Sigmoid colon (tissue), 7 donors: Measurements from ENCODE around the gene DYSF. TPM values are rescaled to one million over a fixed set of nuclear protein-coding genes. Genes with fewer than 3 reads are reported as not detected.

Experiments
- DNase-seq: peaks from one replicate; pipeline ENCODE4 v3.0.0-alpha.2; 2019
- H3K27ac ChIP-seq, 4 donors: fragments of 200-600 bp; sonication (generic); one replicate each; pipeline ENCODE4 v1.5.1; 2016 to 2019; ENCODE audit warnings: mild to moderate bottlenecking in 1 of 4
- H3K27me3 ChIP-seq, 3 donors: fragments of 200-600 bp; sonication (generic); one replicate each; pipeline ENCODE4 v1.5.1; 2019; ENCODE audit warnings: mild to moderate bottlenecking in 1 of 3
- H3K36me3 ChIP-seq, 4 donors: fragments of 200-600 bp; sonication (generic); one replicate each; pipeline ENCODE4 v1.5.1; 2016 to 2019
- H3K4me1 ChIP-seq, 4 donors: fragments of 200-600 bp; sonication (generic); one replicate each; pipeline ENCODE4 v1.5.1; 2017 to 2019
- H3K4me3 ChIP-seq, 4 donors: fragments of 200-600 bp; sonication (generic); one replicate each; pipeline ENCODE4 v1.5.1; 2017 to 2019; ENCODE audit warnings: mild to moderate bottlenecking in 2 of 4, moderate library complexity in 1 of 4
- H3K9me3 ChIP-seq, 4 donors: fragments of 200-600 bp in 3 of 4; sonication (generic) in 3 of 4; one replicate each; pipeline versions ENCODE4 v1.5.1 to v1.6.1; 2013 to 2019
- EP300 ChIP-seq, 4 donors: sonication (generic); formaldehyde crosslinking; IDR thresholded peaks; one replicate each; pipeline ENCODE4 v1.6.1; 2017; ENCODE audit warnings: antibody characterized with exemption in 4 of 4
- POLR2A ChIP-seq, 2 donors: fragments of 450-650 bp; IDR thresholded peaks; one replicate each; pipeline ENCODE4 v1.6.1; 2016; ENCODE audit warnings: antibody characterized with exemption in 2 of 2, mild to moderate bottlenecking in 2 of 2, moderate library complexity in 2 of 2
- POLR2AphosphoS5 ChIP-seq, 4 donors: sonication (generic); formaldehyde crosslinking; IDR thresholded peaks; one replicate each; pipeline ENCODE4 v1.6.1; 2017; ENCODE audit warnings: antibody characterized with exemption in 4 of 4
- WGBS, 2 donors: extraction: QIAGEN DNeasy Blood & Tissue Kit; methylation state at CpG; one replicate each; pipeline ENCODE4 v1.1.7; 2013; 5-methylcytosine and 5-hydroxymethylcytosine counted together
- intact Hi-C: fragments of 100-400 bp; cut with DNase I; formaldehyde crosslinking; loops from one replicate; pipeline ENCODE4 v1.15.1; 2023
- polyA plus RNA-seq, 3 donors: library from polyadenylated mRNA; stranded (reverse); fragments of 200-250 nt; gene quantifications; one replicate each; pipeline ENCODE4 v1.2.3, GENCODE V29; 2013
- total RNA-seq, 4 donors: library from RNA; depleted of rRNA; stranded (reverse); fragments of >200 nt; gene quantifications; one replicate each; pipeline ENCODE4 v1.1.0, GENCODE V29; 2016
- TF ChIP-seq, protein P1 (sequence below), 4 experiments: fragments of 450-650 bp in 3 of 4; fragments of 200-600 bp in 1 of 4; IDR thresholded peaks; one replicate each; pipeline ENCODE4 v1.5.1; 2016 to 2019; ENCODE audit warnings: antibody characterized with exemption in 4 of 4, mild to moderate bottlenecking in 3 of 4, moderate library complexity in 2 of 4
- donor health status: healthy with polysubstance abuse.
- donor health status: Bipolar disorder and iron deficiency.
- donor health status: healthy.

The DYSF gene
- total and polyA plus RNA-seq, 7 donors: 1.6 to 49.6 (median 12.5) TPM

DNA sequence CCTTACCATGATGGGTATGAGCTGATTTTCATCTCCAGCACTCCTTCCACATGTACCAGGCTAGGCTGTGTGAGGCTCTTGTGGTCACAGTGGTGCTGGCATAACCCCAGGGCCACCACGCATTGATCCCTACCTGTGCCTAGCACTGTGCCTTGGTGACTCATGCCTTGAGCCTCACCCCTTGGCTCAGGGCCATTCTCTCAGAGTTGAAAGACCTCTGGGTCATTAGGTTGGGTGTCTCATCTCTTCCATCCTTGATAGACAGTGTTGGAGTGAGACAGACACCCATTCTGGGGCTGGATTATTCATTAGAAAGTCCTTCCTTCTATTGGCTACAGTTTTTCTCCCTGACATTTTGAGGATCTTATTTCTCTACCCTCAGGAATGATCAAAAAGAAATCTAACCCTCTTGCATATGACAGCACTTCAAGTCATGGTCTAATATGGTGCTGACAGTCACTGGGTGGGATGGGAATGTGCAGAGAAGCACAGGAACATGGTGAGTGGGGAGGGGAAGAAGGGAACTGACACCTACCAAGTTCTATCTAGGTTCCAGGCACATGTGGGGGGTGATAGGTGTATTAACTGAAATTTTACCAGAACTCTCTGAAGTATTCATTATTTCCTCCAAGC is 41.3 kb downstream of the DYSF start:
- Histone ChIP-seq H3K9me3 (no peaks in the 10 kb centered on the region), H3K27ac (no peak overlapping the region), H3K27me3 (no peaks in the 10 kb centered on the region), H3K4me3 (no peak overlapping the region), H3K4me1 (peaks cover 0 to 7% (median 2%) of the 10 kb centered on the region in 4 donors), H3K36me3 (peaks cover 0 to 1% (median 0%) of the 10 kb centered on the region in 4 donors)
- 33 to 85% methylated on average over 1 of the region's 1 CpG for WGBS, 2 donors
- intact Hi-C loops: no loop called here
- DNase-seq: no peak
- TF ChIP-seq, protein P1, sequence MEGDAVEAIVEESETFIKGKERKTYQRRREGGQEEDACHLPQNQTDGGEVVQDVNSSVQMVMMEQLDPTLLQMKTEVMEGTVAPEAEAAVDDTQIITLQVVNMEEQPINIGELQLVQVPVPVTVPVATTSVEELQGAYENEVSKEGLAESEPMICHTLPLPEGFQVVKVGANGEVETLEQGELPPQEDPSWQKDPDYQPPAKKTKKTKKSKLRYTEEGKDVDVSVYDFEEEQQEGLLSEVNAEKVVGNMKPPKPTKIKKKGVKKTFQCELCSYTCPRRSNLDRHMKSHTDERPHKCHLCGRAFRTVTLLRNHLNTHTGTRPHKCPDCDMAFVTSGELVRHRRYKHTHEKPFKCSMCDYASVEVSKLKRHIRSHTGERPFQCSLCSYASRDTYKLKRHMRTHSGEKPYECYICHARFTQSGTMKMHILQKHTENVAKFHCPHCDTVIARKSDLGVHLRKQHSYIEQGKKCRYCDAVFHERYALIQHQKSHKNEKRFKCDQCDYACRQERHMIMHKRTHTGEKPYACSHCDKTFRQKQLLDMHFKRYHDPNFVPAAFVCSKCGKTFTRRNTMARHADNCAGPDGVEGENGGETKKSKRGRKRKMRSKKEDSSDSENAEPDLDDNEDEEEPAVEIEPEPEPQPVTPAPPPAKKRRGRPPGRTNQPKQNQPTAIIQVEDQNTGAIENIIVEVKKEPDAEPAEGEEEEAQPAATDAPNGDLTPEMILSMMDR (IDR thresholded peaks at IDR 0.05): no peak
- TF ChIP-seq EP300 (IDR thresholded peaks at IDR 0.05) (no peak), POLR2AphosphoS5 (IDR thresholded peaks at IDR 0.05) (no peak), POLR2A (IDR thresholded peaks at IDR 0.05) (no peak)

DNA sequence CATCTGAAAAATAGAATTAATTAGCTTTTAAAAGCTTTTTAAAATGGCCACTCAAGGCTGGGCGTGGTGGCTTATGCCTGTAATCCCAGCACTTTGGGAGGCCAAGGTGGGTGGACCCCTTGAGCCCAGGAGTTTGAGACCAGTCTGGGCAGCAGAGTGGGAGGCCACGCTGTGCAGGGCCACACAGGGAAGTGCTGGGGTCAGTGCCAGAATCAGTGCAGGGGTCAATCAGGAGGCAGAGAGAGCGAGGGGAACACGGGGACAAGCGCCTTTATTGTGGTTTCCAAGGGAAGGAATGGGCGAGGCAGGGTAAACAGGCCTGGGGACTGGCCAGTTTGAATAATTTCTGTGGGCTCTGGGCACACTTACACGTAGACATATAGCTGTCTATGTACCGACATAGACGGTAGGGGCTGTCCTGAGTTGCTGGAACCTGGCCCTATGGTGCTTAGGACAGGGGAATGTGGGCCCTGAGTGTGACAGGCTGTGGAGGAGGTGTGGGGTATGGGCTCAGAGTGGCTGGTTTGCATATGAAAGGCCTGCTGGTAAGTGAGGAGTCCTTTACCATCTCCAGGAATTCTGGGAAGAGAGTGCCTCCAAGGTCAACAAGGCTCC is 42.9 kb downstream of the DYSF start:
- H3K9me3 ChIP-seq: no peaks in the 10 kb centered on the region
- TF ChIP-seq POLR2AphosphoS5 (IDR thresholded peaks at IDR 0.05) (no peak), EP300 (IDR thresholded peaks at IDR 0.05) (no peak), POLR2A (IDR thresholded peaks at IDR 0.05) (no peak)
- TF ChIP-seq, protein P1 (IDR thresholded peaks at IDR 0.05): no peak
- H3K36me3 ChIP-seq: no peaks in the 10 kb centered on the region
- peaks cover 0 to 10% (median 2%) of the 10 kb centered on the region in 4 donors for H3K4me1 ChIP-seq
- no peaks in the 10 kb centered on the region for H3K27me3 ChIP-seq
- H3K4me3 ChIP-seq: no peak overlapping the region
- WGBS, 2 donors: 65 to 67% methylated on average over 9 of the region's 9 CpGs
- no peak overlapping the region for H3K27ac ChIP-seq
- no peak for DNase-seq
- intact Hi-C loops: no loop called here

DNA sequence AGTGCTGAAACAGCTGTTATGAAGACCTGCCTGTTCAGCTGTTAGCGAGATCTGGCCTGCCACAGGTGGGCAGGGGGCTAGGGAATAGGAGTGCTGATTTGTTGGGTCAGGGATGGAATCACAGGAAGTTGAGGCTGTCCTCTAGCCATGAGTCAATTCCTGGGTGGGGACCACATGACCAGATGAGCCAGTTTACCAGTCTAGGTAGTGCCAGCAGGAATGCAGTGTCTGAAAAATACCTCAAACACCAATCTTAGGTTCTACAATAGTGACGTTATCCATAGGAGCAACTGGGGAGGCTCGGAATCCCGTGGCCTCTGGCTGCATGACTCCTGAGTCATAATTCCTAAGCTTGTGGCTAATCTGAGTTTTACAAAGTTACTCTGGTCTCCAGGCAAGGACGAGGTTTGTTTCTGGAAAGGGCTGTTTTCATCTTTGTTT is 44.9 kb downstream of the DYSF start:
- H3K4me1 ChIP-seq: peaks cover 0 to 10% (median 2%) of the 10 kb centered on the region in 4 donors
- intact Hi-C loops: no loop called here
- 83 to 86% methylated on average over 5 of the region's 5 CpGs for WGBS, 2 donors
- peak; percentile 33 for DNase-seq
- TF ChIP-seq POLR2AphosphoS5 (IDR thresholded peaks at IDR 0.05): no peak
- TF ChIP-seq, protein P1 (IDR thresholded peaks at IDR 0.05): no peak
- no peak for TF ChIP-seq EP300 (IDR thresholded peaks at IDR 0.05)
- no peak for TF ChIP-seq POLR2A (IDR thresholded peaks at IDR 0.05)
- no peak overlapping the region for H3K4me3 ChIP-seq
- no peaks in the 10 kb centered on the region for H3K27me3 ChIP-seq
- no peaks in the 10 kb centered on the region for H3K9me3 ChIP-seq
- peak overlapping the region; percentile 16 to 59 (median 45) for H3K27ac ChIP-seq
- H3K36me3 ChIP-seq: peaks cover 0 to 4% (median 0%) of the 10 kb centered on the region in 4 donors

DNA sequence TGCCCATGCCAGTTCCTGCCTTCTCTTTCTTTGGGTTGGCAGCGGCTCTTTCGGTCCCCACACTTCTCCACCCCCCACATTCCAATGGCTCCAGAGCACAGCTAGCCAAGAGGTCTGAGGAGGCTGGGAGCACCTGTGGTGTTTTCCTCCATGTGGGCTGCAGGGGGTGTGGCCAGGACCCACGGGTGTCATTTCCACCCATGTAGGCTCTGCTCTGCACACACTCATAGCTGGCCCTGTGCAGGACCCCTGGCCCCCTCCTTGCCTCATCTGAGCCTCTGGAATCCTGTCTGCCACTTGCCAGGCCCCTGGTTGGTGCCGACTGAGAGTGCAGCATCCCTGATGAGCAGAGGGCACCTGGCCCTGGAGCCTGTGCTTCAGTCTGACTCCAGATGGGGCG is 46.3 kb downstream of the DYSF start:
- peaks cover 0 to 10% (median 3%) of the 10 kb centered on the region in 4 donors for H3K4me1 ChIP-seq
- H3K27ac ChIP-seq: peak overlapping the region in 3 of 4 donors; percentile 23 to 53 (median 51)
- DNase-seq: peak; percentile 45
- TF ChIP-seq POLR2AphosphoS5 (IDR thresholded peaks at IDR 0.05) (no peak), EP300 (IDR thresholded peaks at IDR 0.05) (no peak), POLR2A (IDR thresholded peaks at IDR 0.05) (no peak)
- TF ChIP-seq, protein P1 (IDR thresholded peaks at IDR 0.05): no peak
- WGBS, 2 donors: 72 to 78% methylated on average over 5 of the region's 5 CpGs
- no peaks in the 10 kb centered on the region for H3K9me3 ChIP-seq
- H3K4me3 ChIP-seq: no peak overlapping the region
- no peaks in the 10 kb centered on the region for H3K27me3 ChIP-seq
- intact Hi-C loops: no loop called here
- H3K36me3 ChIP-seq: peaks cover 0 to 5% (median 2%) of the 10 kb centered on the region in 4 donors
